Natural killer cell (primary cell): Measurements from ENCODE around the gene TTC16. TPM values are rescaled to one million over a fixed set of nuclear protein-coding genes. Genes with fewer than 3 reads are reported as not detected.

ENCODE experiments used
- ATAC-seq, 3 donors: fragments of 150-1000 bp in 2 of 3; fragments of 200-7000 bp in 1 of 3; cut with Tn5 transposase; 1 replicate in 1 of 3; 2 replicates in 2 of 3; pipeline ENCODE4 v1.10.0; 2021; ENCODE audit warnings: mild to moderate bottlenecking in 2 of 3, moderate library complexity in 2 of 3
- DNase-seq, 2 donors: peaks; one replicate each; pipeline versions ENCODE4 v3.0.0 to v3.0.0-alpha.2; 2013 to 2021; ENCODE audit warnings: mixed read lengths in 1 of 2
- H3K27ac ChIP-seq: one replicate; pipeline ENCODE4 v1.5.1; 2013; ENCODE audit warnings: mild to moderate bottlenecking, low read length
- H3K27me3 ChIP-seq: one replicate; pipeline ENCODE4 v1.6.1; 2013; ENCODE audit warnings: low read length; ENCODE audit not compliant: control insufficient read depth, insufficient read depth
- H3K36me3 ChIP-seq: one replicate; pipeline ENCODE4 v1.6.1; 2013; ENCODE audit warnings: low read length; ENCODE audit not compliant: control insufficient read depth, insufficient read depth
- H3K4me1 ChIP-seq: one replicate; pipeline ENCODE4 v1.6.1; 2013; ENCODE audit warnings: low read length; ENCODE audit not compliant: control insufficient read depth, insufficient read depth
- H3K4me3 ChIP-seq: one replicate; pipeline ENCODE4 v1.5.1; 2013; ENCODE audit warnings: low read length
- H3K9me3 ChIP-seq: one replicate; pipeline ENCODE4 v1.6.1; 2013; ENCODE audit warnings: low read length; ENCODE audit not compliant: control insufficient read depth, insufficient read depth
- H3K27ac Mint-ChIP-seq, 2 donors: one replicate each; pipeline ENCODE4 v1.8.0; 2022; ENCODE audit warnings: mild to moderate bottlenecking in 2 of 2, mixed read lengths in 2 of 2, moderate library complexity in 1 of 2
- H3K27me3 Mint-ChIP-seq, 2 donors: one replicate each; pipeline ENCODE4 v1.8.0; 2022; ENCODE audit warnings: low read depth in 2 of 2, mixed read lengths in 2 of 2
- H3K36me3 Mint-ChIP-seq: one replicate; pipeline ENCODE4 v1.8.0; 2022; ENCODE audit warnings: mixed read lengths
- H3K4me1 Mint-ChIP-seq, 2 donors: one replicate each; pipeline ENCODE4 v1.8.0; 2022; ENCODE audit warnings: mixed read lengths in 2 of 2
- H3K4me3 Mint-ChIP-seq: one replicate; pipeline ENCODE4 v1.8.0; 2022; ENCODE audit warnings: mild to moderate bottlenecking, moderate library complexity, mixed read lengths
- H3K9me3 Mint-ChIP-seq, 2 donors: one replicate each; pipeline ENCODE4 v1.8.0; 2022; ENCODE audit warnings: mixed read lengths in 2 of 2
- WGBS: methylation state at CpG from one replicate; pipeline ENCODE4 v1.1.7; 2013; ENCODE audit warnings: missing lambda C conversion rate; ENCODE audit not compliant: insufficient coverage; 5-methylcytosine and 5-hydroxymethylcytosine counted together
- intact Hi-C: fragments of 100-400 bp; cut with micrococcal nuclease; formaldehyde crosslinking; loops from one replicate; pipeline ENCODE4 v1.14.2; 2022
- total RNA-seq, 4 donors: library from RNA; stranded (reverse); fragments of 120-200 nt in 1 of 4; gene quantifications; one replicate each; pipeline versions ENCODE4 v1.2.3 to v1.2.4, GENCODE V29; 2013 to 2022
- TF ChIP-seq, protein P1 (sequence below): fragments of 200-600 bp; IDR thresholded peaks from one replicate; pipeline ENCODE4 v1.8.0; 2022; ENCODE audit warnings: antibody characterized with exemption

TTC16 gene
- total RNA-seq, 3 donors from 2014 or later (not counting 1 experiment from before 2014, with no cell fraction given) = 15.5 to 23.0 (median 21.5) TPM

DNA sequence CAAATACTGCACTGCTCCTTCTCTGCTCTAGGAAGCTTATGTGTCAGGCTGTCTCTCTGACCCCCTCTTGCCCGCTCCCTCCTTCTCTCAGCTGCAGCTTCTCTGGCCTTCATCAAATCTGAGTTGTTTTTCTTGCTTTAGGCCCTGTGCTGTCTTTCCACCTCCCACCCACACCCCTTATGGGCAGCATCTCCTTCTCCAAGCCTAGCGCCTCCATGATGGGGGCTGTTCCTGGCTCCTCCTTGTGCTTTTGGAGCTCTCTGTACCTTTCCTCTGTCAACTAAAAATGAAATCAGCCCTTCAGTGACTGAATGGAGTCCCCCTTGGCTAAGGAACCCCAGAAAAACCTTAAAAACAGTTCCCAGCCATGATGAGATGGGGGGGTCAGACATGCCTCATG is 15.7 kb upstream of the TTC16 start:
- Histone ChIP-seq H3K9me3 (no peaks in the 10 kb centered on the region), H3K27ac (no peak overlapping the region), H3K36me3 (no peaks in the 10 kb centered on the region), H3K4me1 (peaks cover 13% of the 10 kb centered on the region), H3K4me3 (no peak overlapping the region), H3K27me3 (no peaks in the 10 kb centered on the region)
- Mint-ChIP-seq H3K36me3 (no peaks in the 10 kb centered on the region), H3K27me3 (no peaks in the 10 kb centered on the region), H3K9me3 (no peaks in the 10 kb centered on the region), H3K4me3 (peak overlapping the region; percentile 72), H3K27ac (peak overlapping the region; percentile 84 to 97), H3K4me1 (peaks cover 8 to 15% of the 10 kb centered on the region in 2 donors)
- DNase-seq (no peak), ATAC-seq (no peak)
- intact Hi-C loops = no loop called here
- 95% methylated on average over 2 of the region's 2 CpGs for WGBS
- TF ChIP-seq, protein P1, sequence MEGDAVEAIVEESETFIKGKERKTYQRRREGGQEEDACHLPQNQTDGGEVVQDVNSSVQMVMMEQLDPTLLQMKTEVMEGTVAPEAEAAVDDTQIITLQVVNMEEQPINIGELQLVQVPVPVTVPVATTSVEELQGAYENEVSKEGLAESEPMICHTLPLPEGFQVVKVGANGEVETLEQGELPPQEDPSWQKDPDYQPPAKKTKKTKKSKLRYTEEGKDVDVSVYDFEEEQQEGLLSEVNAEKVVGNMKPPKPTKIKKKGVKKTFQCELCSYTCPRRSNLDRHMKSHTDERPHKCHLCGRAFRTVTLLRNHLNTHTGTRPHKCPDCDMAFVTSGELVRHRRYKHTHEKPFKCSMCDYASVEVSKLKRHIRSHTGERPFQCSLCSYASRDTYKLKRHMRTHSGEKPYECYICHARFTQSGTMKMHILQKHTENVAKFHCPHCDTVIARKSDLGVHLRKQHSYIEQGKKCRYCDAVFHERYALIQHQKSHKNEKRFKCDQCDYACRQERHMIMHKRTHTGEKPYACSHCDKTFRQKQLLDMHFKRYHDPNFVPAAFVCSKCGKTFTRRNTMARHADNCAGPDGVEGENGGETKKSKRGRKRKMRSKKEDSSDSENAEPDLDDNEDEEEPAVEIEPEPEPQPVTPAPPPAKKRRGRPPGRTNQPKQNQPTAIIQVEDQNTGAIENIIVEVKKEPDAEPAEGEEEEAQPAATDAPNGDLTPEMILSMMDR = no peak

DNA sequence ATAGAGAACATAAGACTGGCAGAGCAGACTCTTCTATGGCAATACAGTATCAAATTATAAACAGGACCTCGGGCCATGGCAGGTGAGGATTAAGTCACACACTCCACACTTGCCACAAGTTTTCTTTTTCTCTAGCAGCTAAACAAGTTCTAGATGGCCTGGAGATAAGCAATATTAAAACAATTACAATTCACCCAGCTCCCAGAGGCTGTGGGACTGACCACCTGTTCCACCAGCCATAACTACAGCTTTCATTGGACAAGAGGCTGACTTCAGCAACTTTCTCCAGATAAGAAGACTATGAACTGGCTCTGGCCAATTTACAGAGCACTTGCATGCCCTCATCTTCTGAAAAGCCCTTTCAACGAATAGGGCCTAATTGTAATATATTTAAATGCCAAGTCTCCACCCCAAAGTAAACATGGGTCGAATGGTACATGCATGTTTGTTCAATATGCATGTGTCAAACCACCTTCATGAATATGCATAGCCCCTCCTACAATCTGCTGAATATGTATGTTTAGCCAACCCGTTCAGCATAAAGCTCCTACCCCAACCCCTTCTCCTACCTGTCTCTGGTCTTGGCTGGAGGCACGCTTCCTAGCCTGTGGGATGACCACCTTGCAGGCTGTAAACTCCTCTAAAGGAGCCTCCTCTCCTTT is 15.2 kb upstream of the TTC16 start:
- no peak for DNase-seq
- Mint-ChIP-seq H3K9me3 (no peaks in the 10 kb centered on the region), H3K36me3 (no peaks in the 10 kb centered on the region), H3K27me3 (no peaks in the 10 kb centered on the region), H3K4me1 (peaks cover 8 to 15% of the 10 kb centered on the region in 2 donors), H3K4me3 (peak overlapping the region; percentile 31), H3K27ac (peak overlapping the region; percentile 84 to 97)
- Histone ChIP-seq H3K4me1 (peaks cover 13% of the 10 kb centered on the region), H3K27me3 (no peaks in the 10 kb centered on the region), H3K27ac (no peak overlapping the region), H3K36me3 (no peaks in the 10 kb centered on the region), H3K4me3 (no peak overlapping the region), H3K9me3 (no peaks in the 10 kb centered on the region)
- no peak for ATAC-seq
- TF ChIP-seq, protein P1 = no peak
- intact Hi-C loops = no loop called here
- WGBS = 95% methylated on average over 5 of the region's 5 CpGs

DNA sequence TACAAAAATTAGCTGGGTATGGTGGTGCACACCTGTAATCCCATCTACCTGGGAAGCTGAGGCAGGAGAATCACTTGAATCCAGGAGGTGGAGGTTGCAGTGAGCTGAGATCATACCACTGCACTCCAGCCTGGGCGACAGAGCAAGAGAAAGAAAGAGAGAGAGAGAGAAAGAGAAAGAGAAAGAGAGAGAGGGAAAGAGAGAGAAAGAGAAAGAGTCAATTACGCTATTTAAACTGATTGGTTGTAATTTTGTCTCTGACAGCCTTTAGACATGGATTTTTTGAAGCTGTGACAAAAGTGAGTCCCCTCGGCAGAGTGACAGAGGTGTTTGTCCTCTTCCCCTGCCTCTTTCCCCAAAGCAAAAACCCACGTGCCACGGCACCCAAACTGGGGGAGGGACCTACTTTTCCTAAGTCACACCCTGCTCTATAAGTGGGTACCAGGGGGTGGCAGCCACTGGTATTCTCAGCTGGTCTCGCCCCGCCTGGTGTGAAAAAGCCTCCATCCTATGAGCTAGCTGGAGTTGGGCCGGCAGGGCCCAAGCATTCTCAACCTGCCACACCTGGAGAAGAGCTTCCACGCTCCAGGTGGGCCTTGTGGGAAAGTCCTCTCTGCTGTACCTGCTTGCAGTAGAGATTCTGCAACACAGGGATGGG is 12.5 kb upstream of the TTC16 start:
- Histone ChIP-seq H3K4me1 (peaks cover 19% of the 10 kb centered on the region), H3K27ac (no peak overlapping the region), H3K27me3 (no peaks in the 10 kb centered on the region), H3K36me3 (no peaks in the 10 kb centered on the region), H3K9me3 (no peaks in the 10 kb centered on the region), H3K4me3 (no peak overlapping the region)
- H3K27me3 Mint-ChIP-seq = no peaks in the 10 kb centered on the region
- no peak overlapping the region for H3K27ac Mint-ChIP-seq
- intact Hi-C loops = no loop called here
- WGBS = 74% methylated on average over 9 of the region's 9 CpGs
- TF ChIP-seq, protein P1 = no peak
- no peaks in the 10 kb centered on the region for H3K9me3 Mint-ChIP-seq
- H3K4me1 Mint-ChIP-seq = peaks cover 13 to 22% of the 10 kb centered on the region in 2 donors
- H3K36me3 Mint-ChIP-seq = no peaks in the 10 kb centered on the region
- DNase-seq (no peak), ATAC-seq (no peak)
- no peak overlapping the region for H3K4me3 Mint-ChIP-seq
